Left lung (tissue), 10 donors: Measurements from ENCODE around the gene KRTAP19-3. TPM values are rescaled to one million over a fixed set of nuclear protein-coding genes. Genes with fewer than 3 reads are reported as not detected.

Experiments
- ATAC-seq: fragments of 200-7000 bp; cut with Tn5 transposase; one replicate; pipeline ENCODE4 v1.9.1; 2020; ENCODE audit warnings: moderate library complexity
- DNase-seq, 4 donors: peaks; one replicate each; pipeline ENCODE4 v3.0.0-alpha.2; 2013 to 2020
- H3K27ac ChIP-seq, 2 donors: fragments of 200-600 bp; sonication (generic) in 1 of 2; one replicate each; pipeline versions ENCODE4 v1.5.0 to v1.8.0; 2020 to 2021
- H3K27me3 ChIP-seq, 2 donors: fragments of 200-600 bp; sonication (generic) in 1 of 2; one replicate each; pipeline versions ENCODE4 v1.5.0 to v1.8.0; 2020 to 2021
- H3K36me3 ChIP-seq, 2 donors: fragments of 200-600 bp; sonication (generic) in 1 of 2; one replicate each; pipeline versions ENCODE4 v1.5.0 to v1.8.0; 2020 to 2021
- H3K4me1 ChIP-seq, 2 donors: fragments of 200-600 bp; one replicate each; pipeline ENCODE4 v1.8.0; 2021
- H3K4me3 ChIP-seq, 2 donors: fragments of 200-600 bp; sonication (generic) in 1 of 2; one replicate each; pipeline versions ENCODE4 v1.5.0 to v1.8.0; 2020 to 2021; ENCODE audit warnings: mild to moderate bottlenecking in 1 of 2
- H3K9me3 ChIP-seq, 2 donors: fragments of 200-600 bp; sonication (generic) in 1 of 2; one replicate each; pipeline versions ENCODE4 v1.5.0 to v1.8.0; 2020 to 2021
- CTCF ChIP-seq, 2 donors: fragments of 200-600 bp; sonication (generic) in 1 of 2; IDR thresholded peaks; one replicate each; pipeline versions ENCODE4 v1.5.0 to v1.8.0; 2021; ENCODE audit warnings: antibody characterized with exemption in 2 of 2
- intact Hi-C, 2 donors: fragments of 100-400 bp; cut with DNase I; formaldehyde crosslinking; loops; one replicate each; pipeline versions ENCODE4 v1.11.2 to v1.14.2; 2022
- polyA plus RNA-seq, 6 donors: library from polyadenylated mRNA; unstranded; fragments of 120-200 nt; gene quantifications; one replicate each; pipeline ENCODE4 v1.2.1, GENCODE V29; 2013; ENCODE audit not compliant: insufficient read length in 6 of 6
- total RNA-seq, 2 donors: library from RNA; stranded (reverse); fragmentation: NEBNext Ultra II Directional; extraction: Animal tissue kit (Norgen Biotek cat#: 25700); gene quantifications; one replicate each; pipeline ENCODE4 v1.2.1, GENCODE V29; 2021
- donor health status: DM: no; HTN: yes; CAD: no.
- donor health status: DM: no; HTN: no; CAD: no.

The KRTAP19-3 gene
- total and polyA plus RNA-seq, 8 donors, result not detected

DNA sequence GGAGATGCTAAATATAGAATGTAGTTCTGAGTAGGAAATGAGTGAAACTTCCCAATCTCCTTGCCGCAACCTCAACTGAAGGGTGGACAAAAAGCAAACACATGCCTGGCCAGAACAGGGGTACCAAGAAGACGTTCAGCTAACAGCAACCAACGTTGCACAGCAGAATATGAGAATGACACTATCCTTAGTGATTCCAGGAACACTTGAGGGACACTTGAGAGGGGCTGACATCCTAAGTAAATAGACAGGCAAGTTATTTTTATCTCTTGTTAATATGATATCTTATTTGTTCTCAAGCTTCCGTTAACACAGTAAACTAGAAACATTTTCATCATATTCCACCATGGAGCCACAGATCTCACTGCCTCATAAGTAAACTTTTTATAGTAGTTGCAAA lies 12.6 kb downstream of the KRTAP19-3 start:
- TF ChIP-seq CTCF (IDR thresholded peaks at IDR 0.05), result no peak
- H3K27ac ChIP-seq, result no peak overlapping the region
- H3K9me3 ChIP-seq, result no peaks in the 10 kb centered on the region
- ATAC-seq (no peak), DNase-seq (no peak)
- H3K4me3 ChIP-seq, result no peak overlapping the region
- no peaks in the 10 kb centered on the region for H3K36me3 ChIP-seq
- no peaks in the 10 kb centered on the region for H3K27me3 ChIP-seq
- H3K4me1 ChIP-seq, result no peaks in the 10 kb centered on the region
- intact Hi-C loops, result no loop called here

GRCh38 chr21:30478004-30478403 lies 13.8 kb downstream of the KRTAP19-3 start:
- intact Hi-C loops, result no loop called here
- H3K27ac ChIP-seq, result no peak overlapping the region
- H3K4me3 ChIP-seq, result no peak overlapping the region
- no peaks in the 10 kb centered on the region for H3K36me3 ChIP-seq
- H3K9me3 ChIP-seq, result no peaks in the 10 kb centered on the region
- no peaks in the 10 kb centered on the region for H3K27me3 ChIP-seq
- DNase-seq, result no peak
- ATAC-seq, result no peak
- H3K4me1 ChIP-seq, result no peaks in the 10 kb centered on the region
- no peak for TF ChIP-seq CTCF (IDR thresholded peaks at IDR 0.05)

GRCh38 chr21:30468900-30469714 lies 22.7 kb downstream of the KRTAP19-3 start:
- Histone ChIP-seq H3K9me3 (no peaks in the 10 kb centered on the region), H3K36me3 (no peaks in the 10 kb centered on the region), H3K27ac (no peak overlapping the region), H3K27me3 (no peaks in the 10 kb centered on the region), H3K4me1 (no peaks in the 10 kb centered on the region), H3K4me3 (no peak overlapping the region)
- DNase-seq (no peak), ATAC-seq (no peak)
- TF ChIP-seq CTCF (IDR thresholded peaks at IDR 0.05), result no peak
- intact Hi-C loops, result no loop called here

DNA sequence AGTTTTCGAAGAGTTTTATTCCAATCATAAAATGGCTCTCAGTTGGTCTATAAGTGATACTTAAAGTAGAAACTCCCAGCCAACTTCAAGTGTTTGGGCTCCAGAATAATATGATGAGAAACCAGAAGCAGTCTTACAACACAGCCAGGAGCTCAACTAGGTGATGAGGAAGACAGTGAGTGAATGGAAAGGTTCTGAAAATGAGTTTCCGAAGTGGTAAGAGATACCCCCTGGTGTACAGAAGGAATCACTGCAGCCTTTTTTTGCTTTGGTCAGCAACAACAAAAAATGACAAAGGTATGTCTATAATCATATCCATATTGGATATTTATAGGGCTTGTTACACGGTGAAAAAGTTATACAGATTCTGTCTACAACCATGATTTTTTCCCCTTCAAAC lies 28.1 kb downstream of the KRTAP19-3 start:
- peak in 1 of 2 donors; percentile 17 for TF ChIP-seq CTCF (IDR thresholded peaks at IDR 0.05)
- intact Hi-C loops, result no loop called here

GRCh38 chr21:30448514-30448913 lies 43.3 kb downstream of the KRTAP19-3 start:
- no peak overlapping the region for H3K4me3 ChIP-seq
- H3K9me3 ChIP-seq, result no peaks in the 10 kb centered on the region
- H3K27me3 ChIP-seq, result no peaks in the 10 kb centered on the region
- DNase-seq (no peak), ATAC-seq (no peak)
- H3K4me1 ChIP-seq, result no peaks in the 10 kb centered on the region
- intact Hi-C loops, result no loop called here
- TF ChIP-seq CTCF (IDR thresholded peaks at IDR 0.05), result no peak
- no peaks in the 10 kb centered on the region for H3K36me3 ChIP-seq
- H3K27ac ChIP-seq, result no peak overlapping the region

More for the DNA sequence above, 28.1 kb downstream of the KRTAP19-3 start:
- Histone ChIP-seq H3K4me3 (no peak overlapping the region), H3K27me3 (no peaks in the 10 kb centered on the region), H3K9me3 (no peaks in the 10 kb centered on the region), H3K4me1 (no peaks in the 10 kb centered on the region), H3K36me3 (no peaks in the 10 kb centered on the region), H3K27ac (no peak overlapping the region)
- no peak for DNase-seq
- no peak for ATAC-seq
